HG02623 (cell line): ENCODE results near the gene CCND1.

Experiments used
- ATAC-seq: cut with Tn5 transposase; IDR thresholded peaks from one replicate; pipeline ENCODE4 v1.9.1; 2021; ENCODE audit warnings: moderate library complexity; ENCODE audit not compliant: unreplicated experiment

CCND1 gene

DNA sequence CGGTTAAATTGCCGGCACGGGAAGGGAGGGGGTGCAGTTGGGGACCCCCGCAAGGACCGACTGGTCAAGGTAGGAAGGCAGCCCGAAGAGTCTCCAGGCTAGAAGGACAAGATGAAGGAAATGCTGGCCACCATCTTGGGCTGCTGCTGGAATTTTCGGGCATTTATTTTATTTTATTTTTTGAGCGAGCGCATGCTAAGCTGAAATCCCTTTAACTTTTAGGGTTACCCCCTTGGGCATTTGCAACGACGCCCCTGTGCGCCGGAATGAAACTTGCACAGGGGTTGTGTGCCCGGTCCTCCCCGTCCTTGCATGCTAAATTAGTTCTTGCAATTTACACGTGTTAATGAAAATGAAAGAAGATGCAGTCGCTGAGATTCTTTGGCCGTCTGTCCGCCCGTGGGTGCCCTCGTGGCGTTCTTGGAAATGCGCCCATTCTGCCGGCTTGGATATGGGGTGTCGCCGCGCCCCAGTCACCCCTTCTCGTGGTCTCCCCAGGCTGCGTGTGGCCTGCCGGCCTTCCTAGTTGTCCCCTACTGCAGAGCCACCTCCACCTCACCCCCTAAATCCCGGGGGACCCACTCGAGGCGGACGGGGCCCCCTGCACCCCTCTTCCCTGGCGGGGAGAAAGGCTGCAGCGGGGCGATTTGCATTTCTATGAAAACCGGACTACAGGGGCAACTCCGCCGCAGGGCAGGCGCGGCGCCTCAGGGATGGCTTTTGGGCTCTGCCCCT is 529 bp upstream of the CCND1 start:
- ATAC-seq, result no peak

DNA sequence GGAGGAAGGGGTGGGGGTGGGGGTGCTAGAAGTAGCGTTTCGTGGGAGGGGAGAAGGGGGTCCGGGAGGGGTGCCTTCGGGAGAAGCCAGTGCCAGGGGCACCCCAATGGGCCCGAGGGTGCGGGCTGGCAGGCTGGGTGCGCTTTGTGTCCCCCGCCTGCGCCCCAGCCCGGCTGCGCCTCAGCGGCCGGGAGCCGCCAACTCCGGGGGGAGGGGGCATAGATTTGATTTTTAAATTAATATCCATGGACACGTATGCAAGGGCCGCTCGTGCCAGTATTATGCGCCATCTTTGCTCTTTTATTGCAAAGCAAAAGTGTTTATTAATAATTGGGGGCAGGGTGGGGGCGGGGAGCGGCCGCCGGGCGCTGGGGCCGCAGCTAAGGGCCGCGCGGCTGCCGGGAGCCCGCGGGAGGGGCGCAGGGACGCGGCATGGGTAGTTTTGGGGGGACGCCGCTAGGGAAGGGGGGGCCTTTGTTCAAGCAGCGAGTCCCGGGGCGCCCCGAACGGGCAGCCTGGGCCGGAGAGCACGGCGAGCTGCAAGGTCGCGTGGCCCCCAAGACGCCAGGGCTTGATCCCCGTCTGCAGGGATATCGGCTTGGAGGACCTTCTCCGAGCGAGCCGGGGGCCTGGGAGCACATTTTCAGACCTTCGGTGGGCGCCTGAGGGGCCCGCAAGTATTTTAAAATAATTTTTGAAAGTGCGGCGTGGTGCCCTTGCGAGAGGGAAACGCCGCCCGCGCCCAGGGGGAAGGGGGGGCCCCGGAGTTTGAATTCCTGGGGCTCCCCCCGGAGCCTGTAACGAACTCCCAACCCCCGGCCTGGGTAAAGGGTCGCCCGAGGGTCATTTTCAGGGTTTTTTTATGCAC is 959 bp downstream of the CCND1 start:
- no peak for ATAC-seq

DNA sequence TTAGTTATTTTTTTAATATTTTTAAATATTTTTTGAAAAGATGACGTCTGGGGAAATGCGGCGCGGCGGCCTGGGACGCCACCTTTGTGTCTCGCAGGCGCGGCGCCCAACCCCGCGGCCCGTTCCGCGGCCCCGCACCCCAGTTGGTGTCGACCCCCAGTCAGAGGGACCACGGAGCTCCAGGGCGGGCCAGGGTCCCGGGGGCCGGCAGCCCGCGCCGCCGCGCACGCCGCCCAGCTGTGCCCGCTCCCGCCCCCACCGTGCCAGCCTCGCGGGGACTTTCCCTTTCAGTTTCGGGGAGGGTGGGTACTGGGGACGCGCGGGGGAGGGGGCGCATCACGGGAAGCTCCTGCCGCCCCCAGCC is 1.6 kb downstream of the CCND1 start:
- no peak for ATAC-seq

DNA sequence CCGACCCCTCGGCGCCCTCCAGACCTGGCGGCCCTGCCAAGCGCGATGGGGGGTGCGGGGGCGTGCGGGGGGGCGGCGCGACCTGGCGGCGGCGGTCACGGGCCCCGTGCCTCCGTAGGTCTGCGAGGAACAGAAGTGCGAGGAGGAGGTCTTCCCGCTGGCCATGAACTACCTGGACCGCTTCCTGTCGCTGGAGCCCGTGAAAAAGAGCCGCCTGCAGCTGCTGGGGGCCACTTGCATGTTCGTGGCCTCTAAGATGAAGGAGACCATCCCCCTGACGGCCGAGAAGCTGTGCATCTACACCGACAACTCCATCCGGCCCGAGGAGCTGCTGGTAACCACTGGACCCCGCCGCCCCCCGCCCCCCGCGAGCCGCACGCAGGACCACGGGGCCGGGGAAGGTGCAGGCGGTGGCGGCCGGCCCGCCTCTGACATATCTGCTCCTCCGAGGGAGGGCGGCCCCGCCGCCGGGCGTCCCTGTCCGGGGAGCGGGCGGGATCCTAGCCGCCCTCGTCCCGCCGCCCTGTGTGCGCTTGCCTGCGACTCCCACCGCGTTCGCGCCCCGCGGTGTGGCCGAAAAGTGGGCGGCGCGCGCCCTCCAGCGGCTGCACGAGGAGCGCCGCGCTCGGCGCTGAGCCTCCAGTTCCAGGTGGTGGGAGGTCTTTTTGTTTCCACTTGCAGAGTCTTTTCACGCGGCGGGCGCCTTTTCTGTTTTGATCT is 2.1 kb downstream of the CCND1 start:
- ATAC-seq, result peak; percentile 53

DNA sequence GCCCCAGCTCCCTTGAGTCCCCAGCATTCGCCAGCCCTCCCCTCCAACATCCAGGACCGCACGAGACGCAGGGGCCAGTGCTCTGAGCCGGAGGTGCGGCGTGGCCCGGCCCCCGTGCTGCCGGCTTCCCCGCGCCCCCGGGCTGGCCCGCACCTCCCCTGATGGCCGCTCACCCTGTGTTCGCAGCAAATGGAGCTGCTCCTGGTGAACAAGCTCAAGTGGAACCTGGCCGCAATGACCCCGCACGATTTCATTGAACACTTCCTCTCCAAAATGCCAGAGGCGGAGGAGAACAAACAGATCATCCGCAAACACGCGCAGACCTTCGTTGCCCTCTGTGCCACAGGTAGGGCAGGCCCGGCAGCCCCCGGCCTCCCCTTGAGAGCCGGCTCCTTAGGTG is 2.7 kb downstream of the CCND1 start:
- no peak for ATAC-seq

DNA sequence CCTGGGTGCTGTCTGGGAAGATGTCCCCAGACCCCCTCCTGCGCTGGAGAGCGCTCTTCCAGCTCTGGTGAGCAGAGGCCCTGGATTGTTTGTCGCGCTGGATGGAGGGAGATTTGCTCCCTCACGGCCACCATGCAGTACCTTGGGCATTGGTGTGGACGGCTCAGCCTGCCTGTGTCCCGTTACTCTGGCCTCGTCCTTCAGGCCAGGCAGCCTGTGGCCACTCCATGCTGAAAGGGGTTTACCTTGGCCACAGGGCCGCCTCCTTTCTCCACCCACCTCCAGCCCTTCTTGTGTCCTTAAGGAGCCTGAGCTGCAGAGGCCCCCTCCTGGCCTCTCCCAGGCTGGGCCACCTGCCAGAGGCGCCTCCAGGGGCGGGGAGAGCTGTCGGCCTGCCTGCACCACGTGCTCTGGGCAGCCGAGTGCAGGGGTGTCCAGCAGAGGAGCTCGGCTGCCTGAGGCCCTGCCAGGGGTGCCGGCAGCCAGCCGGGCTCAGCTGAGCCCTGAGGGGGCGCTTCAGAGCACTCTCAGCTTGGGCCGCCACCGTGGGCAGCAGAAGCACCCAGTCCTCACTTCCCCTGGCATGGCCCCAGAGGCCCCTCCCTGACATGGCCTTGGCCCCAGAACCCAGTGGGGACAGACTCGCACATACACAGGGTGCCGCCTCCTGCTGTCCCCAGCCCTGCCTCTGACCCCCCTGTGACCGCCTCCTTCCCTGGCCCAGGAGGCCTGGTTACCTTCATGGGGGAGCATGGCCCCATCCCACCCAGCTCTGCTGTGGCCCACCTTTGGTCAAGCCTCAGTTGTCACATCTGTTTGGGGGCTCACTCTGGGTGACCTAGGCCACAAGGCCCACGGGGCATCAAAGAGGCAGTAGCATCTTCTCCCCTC is 3.4 kb downstream of the CCND1 start:
- no peak for ATAC-seq

DNA sequence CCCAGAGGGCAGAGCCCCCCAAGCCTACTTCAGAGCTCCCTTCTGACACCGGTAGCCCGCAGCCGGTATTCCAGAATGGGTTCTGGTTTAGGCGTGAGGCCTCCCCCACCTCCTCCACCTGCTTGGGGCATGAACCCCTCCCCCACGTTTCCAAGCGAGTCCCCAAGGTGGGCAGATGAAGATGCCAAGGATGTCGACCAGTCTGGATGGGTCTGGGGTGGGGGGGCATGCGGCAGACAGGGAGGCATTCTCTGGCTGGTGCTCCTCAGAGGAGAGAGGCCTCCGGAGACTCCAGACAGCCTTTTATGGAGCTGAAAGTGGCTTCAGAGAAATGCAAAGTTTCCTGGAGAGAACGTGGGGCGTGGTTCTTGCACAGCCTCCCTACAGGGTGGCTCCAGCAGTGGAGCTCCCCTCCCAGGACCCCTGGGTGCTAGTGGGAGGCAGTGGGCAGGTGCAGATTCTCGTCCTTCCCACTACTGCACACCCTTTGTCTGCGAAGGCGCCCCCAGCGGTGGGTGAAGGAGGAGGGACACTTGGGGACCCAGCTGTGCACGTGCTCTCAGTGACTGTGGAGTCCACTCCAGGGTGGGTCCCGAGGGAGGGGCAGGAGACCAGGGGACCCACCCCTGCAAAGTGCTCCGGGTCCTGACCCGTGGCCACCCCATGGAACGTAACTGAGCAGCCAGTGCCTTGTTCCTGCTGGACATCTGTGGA is 4.2 kb downstream of the CCND1 start:
- ATAC-seq, result no peak

DNA sequence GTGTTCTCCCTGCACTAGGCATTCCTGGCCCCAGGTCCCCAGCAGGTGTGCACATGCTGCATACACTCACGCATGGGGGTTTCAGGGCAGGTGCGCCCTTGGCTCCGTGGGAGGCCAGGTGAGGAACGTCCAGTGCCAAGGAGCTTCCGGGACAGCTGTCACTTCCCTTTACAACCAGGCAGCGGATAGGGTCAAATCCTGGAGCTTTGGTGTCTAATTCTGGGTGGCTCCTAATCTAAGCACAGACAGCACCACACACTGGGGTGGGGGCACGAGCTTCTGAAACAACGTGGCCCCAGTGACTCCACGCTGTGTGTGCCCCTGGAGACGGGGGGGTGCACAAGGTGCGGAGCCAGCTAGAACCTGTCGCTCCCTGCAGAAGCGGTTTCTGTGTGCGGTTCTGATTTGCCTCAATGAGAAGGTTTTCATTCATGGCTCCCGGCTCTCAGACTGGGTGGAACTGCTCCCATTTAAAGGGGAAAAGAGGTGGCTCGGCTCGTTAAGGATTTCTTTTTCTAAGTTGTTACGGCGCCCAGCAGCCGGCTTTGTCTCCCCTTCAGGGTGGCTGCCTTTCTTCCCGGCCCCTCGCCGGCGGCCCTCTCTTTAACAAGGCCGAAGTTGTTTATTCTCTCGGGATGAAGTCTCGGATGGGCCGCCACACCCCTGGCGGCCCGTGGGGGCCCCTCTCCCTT is 5.0 kb downstream of the CCND1 start:
- ATAC-seq, result no peak

DNA sequence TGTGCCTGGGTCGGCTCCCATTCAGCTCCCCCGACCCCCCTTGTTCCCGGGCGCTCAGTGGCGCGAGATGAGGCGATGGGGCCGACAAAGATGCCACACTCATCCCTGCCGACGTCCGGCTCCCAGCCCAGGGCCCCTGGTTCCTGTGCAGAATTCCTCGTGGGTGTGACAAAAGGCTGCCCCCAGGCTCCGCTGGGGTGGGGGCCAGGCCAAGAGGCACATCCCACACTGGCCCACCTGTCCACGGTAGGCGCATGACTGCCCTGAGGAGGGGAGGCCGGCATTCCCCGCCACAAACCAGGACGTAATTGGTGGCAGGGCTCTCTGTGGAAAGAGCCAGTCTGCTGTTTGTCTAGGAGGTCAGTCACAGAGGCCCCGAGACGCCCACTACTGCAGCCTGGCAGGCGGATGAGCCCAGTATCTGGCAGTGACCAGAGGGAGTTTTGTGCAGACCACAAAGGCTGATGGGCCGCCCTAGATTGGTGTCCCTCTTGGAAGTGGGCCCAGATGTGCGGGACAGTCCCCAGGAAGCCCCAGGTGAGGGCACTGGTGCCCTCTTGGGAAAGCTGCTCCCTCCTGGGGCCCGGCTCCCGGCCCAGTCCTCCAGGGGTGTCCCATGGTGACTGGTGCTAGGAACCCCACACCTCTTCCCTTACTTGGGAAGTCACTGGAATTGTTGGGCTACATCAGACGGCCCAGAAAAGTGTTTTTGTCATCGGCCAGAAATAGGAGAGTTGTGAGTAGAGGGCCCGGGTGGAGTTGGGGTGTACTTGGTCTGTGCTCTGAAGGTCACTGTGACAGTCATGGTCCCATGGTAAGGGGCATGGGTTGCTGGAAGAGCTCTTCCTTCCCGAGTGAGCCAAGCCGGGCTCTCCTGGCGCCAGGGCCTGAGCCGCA is 5.8 kb downstream of the CCND1 start:
- no peak for ATAC-seq

DNA sequence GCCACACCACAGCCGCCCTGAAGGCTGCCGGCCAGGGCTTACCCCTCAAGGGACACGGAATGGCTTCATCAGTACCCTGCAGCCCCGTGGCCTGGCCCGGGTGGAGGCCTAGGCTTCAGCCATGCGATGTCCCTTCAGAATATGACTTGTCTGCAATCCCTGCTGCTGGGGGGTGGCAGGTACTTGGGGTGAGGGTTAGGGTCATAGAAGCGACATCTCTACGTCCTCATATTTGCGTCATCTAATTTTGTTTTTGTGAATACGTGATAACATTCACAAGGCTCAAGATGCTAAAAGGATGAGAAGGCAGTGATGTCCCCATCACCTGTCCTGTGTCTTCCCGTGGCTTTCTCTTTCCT is 6.4 kb downstream of the CCND1 start:
- no peak for ATAC-seq

DNA sequence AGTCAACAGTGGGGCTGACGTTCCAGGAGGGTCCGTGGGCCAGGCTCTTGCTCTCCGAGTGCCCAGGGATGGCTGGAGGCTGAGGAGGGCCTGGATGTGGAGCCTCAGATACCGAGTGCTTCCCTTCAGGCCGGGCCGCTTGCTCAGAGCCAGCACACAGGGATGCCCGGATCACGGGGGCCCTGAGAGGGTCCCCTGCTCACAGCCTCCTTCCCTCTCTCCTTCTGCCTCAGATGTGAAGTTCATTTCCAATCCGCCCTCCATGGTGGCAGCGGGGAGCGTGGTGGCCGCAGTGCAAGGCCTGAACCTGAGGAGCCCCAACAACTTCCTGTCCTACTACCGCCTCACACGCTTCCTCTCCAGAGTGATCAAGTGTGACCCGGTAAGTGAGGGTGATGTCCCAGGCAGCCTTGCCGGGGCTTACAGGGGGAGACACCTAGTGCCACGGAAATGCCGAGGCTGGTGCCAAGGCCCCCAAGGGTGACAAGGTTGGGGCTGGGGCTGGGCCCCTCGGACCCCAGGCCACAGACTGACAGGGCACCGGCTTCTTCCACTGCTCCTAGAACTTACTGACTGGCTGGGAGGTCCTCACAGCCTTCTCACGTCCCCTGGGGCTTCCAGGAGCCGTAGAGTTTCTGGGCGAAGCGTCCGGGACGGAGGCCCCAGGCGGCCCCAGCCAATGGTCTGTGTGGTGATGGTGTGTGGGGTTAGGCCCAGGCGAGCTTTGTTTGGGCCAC is 7.0 kb downstream of the CCND1 start:
- ATAC-seq, result no peak

DNA sequence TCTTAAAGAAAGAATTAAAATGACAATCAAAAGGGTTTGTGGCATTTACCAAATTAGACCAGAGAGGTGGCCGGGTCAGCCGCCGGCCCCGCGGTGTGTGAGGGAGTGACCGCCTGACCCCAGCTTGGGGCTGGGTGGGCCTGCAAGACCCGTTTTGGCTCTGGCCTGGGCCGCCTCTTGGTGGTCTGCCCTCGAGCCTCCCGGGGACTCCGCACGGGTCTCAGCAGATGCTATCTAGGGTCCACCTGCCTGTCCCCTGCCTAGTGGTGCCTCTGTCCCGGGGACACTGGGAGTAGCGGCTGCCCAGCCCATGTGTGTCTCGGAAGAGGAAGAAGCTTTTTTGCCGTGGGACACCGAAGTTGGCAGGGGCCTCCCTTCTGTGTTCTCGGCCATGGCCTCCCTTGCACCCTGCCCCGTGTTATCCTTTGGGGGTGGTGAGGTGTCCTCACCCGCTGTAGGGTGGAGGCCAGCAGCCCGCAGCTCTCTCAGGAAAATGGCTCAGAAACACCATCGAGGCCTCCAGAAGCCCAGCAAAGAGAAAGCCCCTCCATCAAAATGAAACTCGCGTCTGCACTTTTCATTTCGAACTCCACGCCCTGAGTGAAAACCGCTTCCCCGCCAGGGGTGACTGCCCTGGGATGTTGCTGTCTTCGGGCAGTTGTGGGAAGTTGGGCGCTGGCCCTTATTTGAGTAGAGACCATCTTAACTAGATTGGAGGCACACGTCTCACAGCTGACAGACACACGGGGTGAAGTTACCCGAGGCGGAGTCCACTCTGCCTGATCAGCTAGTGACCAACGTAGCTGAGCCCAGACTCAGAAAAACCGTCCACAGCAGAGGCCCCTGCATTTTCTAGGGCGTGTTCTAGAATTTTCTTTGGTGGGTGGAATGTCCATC is 8.0 kb downstream of the CCND1 start:
- no peak for ATAC-seq

DNA sequence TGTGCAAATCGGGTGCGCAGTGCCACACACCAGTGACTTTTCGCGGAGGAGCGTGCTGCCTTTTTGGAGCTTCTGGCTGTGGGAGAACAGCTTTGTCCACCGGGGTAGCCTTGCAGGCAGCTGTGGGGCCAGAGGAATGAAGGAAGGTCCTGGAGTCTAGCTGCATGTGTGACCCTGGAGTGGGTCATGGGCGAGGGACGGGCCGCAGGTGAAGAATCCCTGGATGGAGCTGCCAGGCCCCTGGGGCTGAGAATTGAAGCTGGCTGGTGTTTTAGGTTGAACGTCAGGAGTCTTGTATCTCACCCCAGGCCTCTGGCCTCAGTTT is 8.6 kb downstream of the CCND1 start:
- ATAC-seq, result no peak

DNA sequence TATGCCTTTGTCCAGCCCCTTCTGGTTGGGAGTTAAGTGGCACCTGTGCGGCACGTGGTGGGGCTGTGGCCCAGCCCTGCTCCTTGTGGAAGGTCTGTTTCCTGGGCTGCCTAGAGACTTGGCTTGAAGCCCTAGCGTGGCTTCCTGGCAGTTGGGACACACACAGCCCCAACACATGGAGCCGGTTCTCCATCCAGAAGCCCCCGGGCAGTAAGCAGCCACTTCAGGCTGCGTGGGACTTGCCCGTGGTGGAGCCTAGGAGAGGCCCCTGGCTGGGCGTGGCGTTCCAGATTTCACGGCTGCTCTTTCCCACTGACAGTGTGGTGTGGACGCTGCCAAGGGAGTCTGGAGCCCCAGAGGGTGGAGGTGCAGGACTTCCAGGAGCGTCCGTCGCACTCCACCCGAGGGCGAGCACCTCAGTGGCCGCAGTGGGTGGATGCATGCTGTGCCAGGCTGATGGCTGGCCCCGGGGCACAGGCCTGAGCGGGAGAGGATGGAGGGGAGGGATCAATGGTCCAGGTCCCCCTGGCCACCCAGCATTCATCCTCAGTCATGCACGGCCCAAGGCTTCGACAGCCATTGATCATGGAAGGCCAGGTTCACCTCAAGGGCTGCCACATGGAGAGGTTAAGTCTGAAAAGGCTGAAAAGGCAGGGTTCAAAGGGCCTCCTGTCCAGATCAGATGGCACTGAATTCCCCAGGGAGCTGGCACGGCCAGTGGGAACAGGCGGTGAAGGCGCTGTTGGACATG is 9.3 kb downstream of the CCND1 start:
- no peak for ATAC-seq

DNA sequence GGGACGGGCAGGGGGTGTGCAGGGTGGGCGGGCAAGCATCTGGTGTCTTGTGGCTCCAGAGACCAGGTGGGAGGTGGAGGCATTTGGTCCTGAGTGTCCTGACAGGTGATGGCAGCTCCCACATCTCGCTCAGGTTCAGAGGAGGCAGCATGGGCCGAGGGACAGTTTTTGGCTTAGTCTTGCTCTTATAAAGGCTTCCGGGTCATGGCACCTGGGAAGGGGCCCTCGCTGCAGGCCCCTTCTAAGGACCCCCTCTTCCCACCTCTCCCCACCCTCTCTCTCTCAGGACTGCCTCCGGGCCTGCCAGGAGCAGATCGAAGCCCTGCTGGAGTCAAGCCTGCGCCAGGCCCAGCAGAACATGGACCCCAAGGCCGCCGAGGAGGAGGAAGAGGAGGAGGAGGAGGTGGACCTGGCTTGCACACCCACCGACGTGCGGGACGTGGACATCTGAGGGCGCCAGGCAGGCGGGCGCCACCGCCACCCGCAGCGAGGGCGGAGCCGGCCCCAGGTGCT is 9.9 kb downstream of the CCND1 start:
- ATAC-seq, result no peak
